ENCODE measurements around the gene DTNA.

DNA sequence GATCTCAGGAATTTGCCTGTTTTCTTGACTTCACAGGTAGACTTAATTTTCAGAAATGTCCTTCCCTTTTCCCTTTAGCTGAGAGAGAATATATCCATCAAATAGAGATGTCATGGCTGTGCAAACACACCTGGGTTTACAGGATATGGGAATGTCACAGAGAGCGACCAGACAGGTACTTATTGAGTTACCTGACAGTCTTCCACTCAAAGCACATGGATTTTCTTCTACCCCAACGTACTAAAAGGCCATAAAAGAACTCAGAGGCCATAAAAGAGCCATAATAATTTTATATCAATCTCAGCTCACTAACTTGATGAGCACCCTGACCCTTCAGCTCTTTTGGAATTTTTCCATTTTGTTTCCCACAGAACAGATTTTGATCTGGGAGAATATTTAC lies 5.3 kb upstream of the DTNA start:
- TF ChIP-seq CTCF (conservative IDR thresholded peaks at IDR 0.05; ENCODE audit: low read depth, low read length) (no peak), EZH2 (IDR thresholded peaks at IDR 0.05; ENCODE audit: low read length, unreplicated experiment) (no peak)

Measured in PC-3 (cell line).